Thoracic aorta (tissue), 2 donors: ENCODE results near the gene HHLA2. TPM values are rescaled to one million over a fixed set of nuclear protein-coding genes. Genes with fewer than 3 reads are reported as not detected.

Experiments
- ATAC-seq: fragments of 150-250 bp; one replicate; pipeline ENCODE4 v1.8.0; 2017; ENCODE audit warnings: low read depth; ENCODE audit not compliant: insufficient number of reproducible peaks, low FRiP score
- DNase-seq: peaks from one replicate; pipeline ENCODE4 v3.0.0-alpha.2; 2020; ENCODE audit warnings: low spot score
- H3K27ac ChIP-seq, 2 donors: fragments of 200-600 bp; sonication (generic); 1 replicate in 1 of 2; 2 replicates in 1 of 2; pipeline ENCODE4 v1.5.1; 2016; ENCODE audit warnings: mild to moderate bottlenecking in 2 of 2, moderate library complexity in 2 of 2
- H3K27me3 ChIP-seq: fragments of 200-600 bp; sonication (generic); replicated peaks from 2 replicates; pipeline ENCODE4 v1.6.0; 2016; ENCODE audit warnings: mild to moderate bottlenecking; ENCODE audit not compliant: insufficient read depth
- H3K36me3 ChIP-seq: fragments of 200-600 bp; sonication (generic); one replicate; pipeline ENCODE4 v1.5.1; 2016
- H3K4me1 ChIP-seq, 2 donors: fragments of 200-600 bp; sonication (generic); 1 replicate in 1 of 2; 2 replicates in 1 of 2; pipeline versions ENCODE4 v1.5.1 to v1.6.0; 2016; ENCODE audit warnings: low read depth in 2 of 2, mild to moderate bottlenecking in 1 of 2; ENCODE audit not compliant: control insufficient read depth in 1 of 2
- H3K4me3 ChIP-seq: fragments of 200-600 bp; sonication (generic); 2 replicates; pipeline ENCODE4 v1.5.1; 2016; ENCODE audit warnings: mild to moderate bottlenecking
- H3K9me3 ChIP-seq: fragments of 200-600 bp; sonication (generic); 2 replicates; pipeline ENCODE4 v1.5.1; 2016
- total RNA-seq, 2 donors: library from RNA; depleted of rRNA; stranded (reverse); fragments of >200 nt; gene quantifications; one replicate each; pipeline versions ENCODE4 v1.1.0 to v1.2.3, GENCODE V29; 2016
- TF ChIP-seq, protein P1 (sequence below): fragments of 200-600 bp; sonication (generic); IDR thresholded peaks from one replicate; pipeline ENCODE4 v1.5.1; 2019; ENCODE audit warnings: antibody characterized with exemption

Gene HHLA2
- total RNA-seq, 2 donors from 2014 or later = not detected

DNA sequence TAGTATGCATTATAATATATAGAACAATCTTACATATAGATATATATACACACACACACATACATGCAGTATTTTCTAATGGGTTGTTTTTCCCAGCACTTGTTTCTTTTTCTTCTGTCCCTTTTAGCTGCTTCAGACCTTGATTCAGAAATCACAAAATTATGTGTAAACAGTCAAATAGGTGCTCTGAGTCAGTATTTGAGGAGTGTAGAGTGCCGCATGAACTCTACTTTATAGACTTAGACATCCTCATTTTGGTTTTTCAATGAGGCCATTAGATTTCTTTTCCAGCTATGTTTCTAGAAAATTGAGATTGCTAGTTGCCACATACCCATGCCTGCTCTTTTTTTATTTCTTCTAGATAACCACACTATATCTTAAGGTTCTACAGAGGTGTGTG, 58.2 kb downstream of the HHLA2 start:
- H3K9me3 ChIP-seq = no peaks in the 10 kb centered on the region
- no peak overlapping the region for H3K4me3 ChIP-seq
- no peaks in the 10 kb centered on the region for H3K36me3 ChIP-seq
- TF ChIP-seq, protein P1, sequence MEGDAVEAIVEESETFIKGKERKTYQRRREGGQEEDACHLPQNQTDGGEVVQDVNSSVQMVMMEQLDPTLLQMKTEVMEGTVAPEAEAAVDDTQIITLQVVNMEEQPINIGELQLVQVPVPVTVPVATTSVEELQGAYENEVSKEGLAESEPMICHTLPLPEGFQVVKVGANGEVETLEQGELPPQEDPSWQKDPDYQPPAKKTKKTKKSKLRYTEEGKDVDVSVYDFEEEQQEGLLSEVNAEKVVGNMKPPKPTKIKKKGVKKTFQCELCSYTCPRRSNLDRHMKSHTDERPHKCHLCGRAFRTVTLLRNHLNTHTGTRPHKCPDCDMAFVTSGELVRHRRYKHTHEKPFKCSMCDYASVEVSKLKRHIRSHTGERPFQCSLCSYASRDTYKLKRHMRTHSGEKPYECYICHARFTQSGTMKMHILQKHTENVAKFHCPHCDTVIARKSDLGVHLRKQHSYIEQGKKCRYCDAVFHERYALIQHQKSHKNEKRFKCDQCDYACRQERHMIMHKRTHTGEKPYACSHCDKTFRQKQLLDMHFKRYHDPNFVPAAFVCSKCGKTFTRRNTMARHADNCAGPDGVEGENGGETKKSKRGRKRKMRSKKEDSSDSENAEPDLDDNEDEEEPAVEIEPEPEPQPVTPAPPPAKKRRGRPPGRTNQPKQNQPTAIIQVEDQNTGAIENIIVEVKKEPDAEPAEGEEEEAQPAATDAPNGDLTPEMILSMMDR = no peak
- ATAC-seq (no peak), DNase-seq (no peak)
- no peaks in the 10 kb centered on the region for H3K27me3 ChIP-seq
- no peak overlapping the region for H3K27ac ChIP-seq
- no peaks in the 10 kb centered on the region for H3K4me1 ChIP-seq

DNA sequence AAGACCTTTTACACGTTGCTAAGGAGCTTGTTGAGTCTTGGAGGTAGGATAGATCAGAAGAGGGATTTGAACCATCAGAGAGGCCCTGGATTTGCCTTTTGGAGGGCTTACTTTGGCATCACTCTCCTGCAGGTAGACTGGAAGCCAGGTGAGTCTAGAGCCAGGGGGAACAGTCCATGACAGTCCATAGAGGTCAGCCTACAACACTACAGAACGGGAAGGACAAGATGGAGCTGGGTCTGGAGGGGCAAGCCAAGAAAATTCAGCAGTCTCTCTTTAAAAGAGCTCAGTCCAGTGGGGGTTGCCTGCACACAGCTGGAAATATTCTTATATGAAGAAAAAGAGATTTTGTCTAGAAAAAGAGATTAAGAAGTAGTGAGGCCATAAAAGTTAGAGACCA, 60.7 kb downstream of the HHLA2 start:
- TF ChIP-seq, protein P1 = no peak
- DNase-seq = no peak
- H3K4me3 ChIP-seq = no peak overlapping the region
- no peaks in the 10 kb centered on the region for H3K36me3 ChIP-seq
- ATAC-seq = no peak
- H3K27ac ChIP-seq = no peak overlapping the region
- H3K27me3 ChIP-seq = no peaks in the 10 kb centered on the region
- H3K4me1 ChIP-seq = no peaks in the 10 kb centered on the region
- H3K9me3 ChIP-seq = no peaks in the 10 kb centered on the region

DNA sequence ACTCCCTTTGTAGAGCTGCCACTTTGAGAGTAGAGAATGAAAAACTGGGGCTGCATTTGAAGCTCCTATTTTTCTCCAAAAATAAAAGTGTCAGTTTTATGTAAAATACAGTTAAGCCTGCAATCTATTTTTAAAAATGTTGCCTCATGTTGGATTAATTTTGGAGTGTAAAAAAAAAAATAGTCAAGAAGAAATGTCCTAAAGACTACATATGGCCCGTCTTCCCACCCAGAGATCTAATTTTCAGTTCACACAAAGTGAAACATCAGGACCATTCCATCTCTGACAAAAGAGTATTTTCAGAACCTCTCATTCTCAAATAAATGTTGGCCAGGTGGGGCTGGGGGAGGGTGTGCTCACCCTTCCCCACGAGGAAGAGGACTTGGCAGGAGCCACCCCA, 62.7 kb downstream of the HHLA2 start:
- Histone ChIP-seq H3K27ac (no peak overlapping the region), H3K36me3 (no peaks in the 10 kb centered on the region), H3K9me3 (no peaks in the 10 kb centered on the region), H3K4me3 (no peak overlapping the region), H3K4me1 (no peaks in the 10 kb centered on the region), H3K27me3 (no peaks in the 10 kb centered on the region)
- TF ChIP-seq, protein P1 = no peak
- no peak for ATAC-seq
- DNase-seq = no peak

- Histone ChIP-seq H3K9me3 (no peaks in the 10 kb centered on the region), H3K4me3 (no peak overlapping the region), H3K27me3 (no peaks in the 10 kb centered on the region), H3K36me3 (no peaks in the 10 kb centered on the region), H3K4me1 (no peaks in the 10 kb centered on the region), H3K27ac (no peak overlapping the region)
- TF ChIP-seq, protein P1 = no peak
- DNase-seq (no peak), ATAC-seq (no peak)
Measured at GRCh38 chr3:108376026-108376425, 79.7 kb downstream of the HHLA2 start.

GRCh38 chr3:108377384-108377783, 81.0 kb downstream of the HHLA2 start:
- Histone ChIP-seq H3K9me3 (no peaks in the 10 kb centered on the region), H3K4me1 (no peaks in the 10 kb centered on the region), H3K27me3 (no peaks in the 10 kb centered on the region), H3K4me3 (no peak overlapping the region), H3K27ac (no peak overlapping the region), H3K36me3 (no peaks in the 10 kb centered on the region)
- DNase-seq (no peak), ATAC-seq (no peak)
- TF ChIP-seq, protein P1 = no peak
